HCT116 (cell line): ENCODE results near the gene GPR180.

Experiments used
- CTCF ChIP-seq, 3 experiments: fragments of 200-600 bp in 1 of 3; sonication (generic) in 1 of 3; IDR thresholded peaks in 2 of 3; conservative IDR thresholded peaks in 1 of 3; 2 replicates each; pipeline ENCODE4 v1.5.1; 2012 to 2017; ENCODE audit warnings: low read depth in 2 of 3, low read length in 2 of 3, antibody characterized with exemption in 1 of 3, borderline replicate concordance in 1 of 3, control low read depth in 1 of 3, mild to moderate bottlenecking in 1 of 3, mixed read lengths in 1 of 3, mixed run types in 1 of 3, moderate library complexity in 1 of 3; ENCODE audit not compliant: insufficient read depth in 1 of 3
- EGR1 ChIP-seq: IDR thresholded peaks from 2 replicates; pipeline ENCODE4 v1.6.1; 2012; ENCODE audit warnings: low read depth
- ELF1 ChIP-seq: IDR thresholded peaks from 2 replicates; pipeline ENCODE4 v1.6.1; 2012; ENCODE audit warnings: low read depth, borderline replicate concordance
- EZH2 ChIP-seq: fragments of 200-600 bp; sonication (generic); IDR thresholded peaks from 2 replicates; pipeline ENCODE4 v1.6.1; 2017; ENCODE audit warnings: antibody characterized with exemption, mixed run types
- EZH2phosphoT487 ChIP-seq: fragments of 200-600 bp; IDR thresholded peaks from 2 replicates; pipeline ENCODE4 v1.6.1; 2018; ENCODE audit warnings: antibody characterized with exemption, borderline replicate concordance
- FOSL1 ChIP-seq: IDR thresholded peaks from 2 replicates; pipeline ENCODE4 v1.6.1; 2012; ENCODE audit warnings: low read depth
- MAX ChIP-seq: IDR thresholded peaks from 2 replicates; pipeline ENCODE4 v1.6.1; 2012
- POLR2A ChIP-seq: IDR thresholded peaks from 2 replicates; pipeline ENCODE4 v1.7.0; 2011; ENCODE audit warnings: borderline replicate concordance; ENCODE audit not compliant: insufficient read depth, insufficient read length; ENCODE audit errors: extremely low read depth
- POLR2AphosphoS5 ChIP-seq: IDR thresholded peaks from 2 replicates; pipeline ENCODE4 v1.6.1; 2011; ENCODE audit warnings: mild to moderate bottlenecking, low read depth, low read length, moderate library complexity
- RAD21 ChIP-seq: IDR thresholded peaks from 2 replicates; pipeline ENCODE4 v1.6.1; 2012; ENCODE audit warnings: low read depth, mild to moderate bottlenecking
- SIN3A ChIP-seq: IDR thresholded peaks from 2 replicates; pipeline ENCODE4 v1.6.1; 2012; ENCODE audit warnings: low read depth
- SP1 ChIP-seq: IDR thresholded peaks from 2 replicates; pipeline ENCODE4 v1.6.1; 2012; ENCODE audit warnings: low read depth
- YY1 ChIP-seq: IDR thresholded peaks from 2 replicates; pipeline ENCODE4 v1.6.1; 2011; ENCODE audit warnings: low read length, low read depth, moderate library complexity, mild to moderate bottlenecking; ENCODE audit not compliant: insufficient replicate concordance; ENCODE audit errors: extremely low read depth
- TF ChIP-seq, protein P1 (sequence below): IDR thresholded peaks from 2 replicates; pipeline ENCODE4 v1.6.1; 2012; ENCODE audit warnings: low read depth

DNA sequence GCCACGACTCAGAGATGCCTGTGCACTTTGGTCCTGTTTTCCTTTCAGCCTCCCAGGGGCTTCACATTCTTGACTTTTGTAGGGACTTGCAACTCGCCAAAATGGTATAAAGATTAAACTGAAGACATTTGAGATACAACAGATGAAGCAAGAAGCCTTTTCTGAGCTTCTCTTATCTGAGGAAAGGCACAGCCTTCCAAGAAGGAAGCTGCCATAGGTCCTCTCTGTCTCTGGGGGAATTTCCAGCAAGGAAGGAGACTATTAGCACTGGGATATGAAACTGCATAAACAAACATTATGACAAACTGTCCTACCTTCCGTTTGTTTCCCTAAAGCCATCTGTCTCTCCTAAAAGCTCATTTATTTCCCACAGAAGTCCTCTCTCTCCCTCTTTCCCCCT, 45.0 kb upstream of the GPR180 start:
- TF ChIP-seq CTCF (IDR thresholded peaks at IDR 0.05 in 2 of 3, conservative IDR thresholded peaks at IDR 0.05 in 1 of 3; ENCODE audit: borderline replicate concordance in 1 of 3, insufficient read depth in 1 of 3, low read depth in 2 of 3, low read length in 2 of 3) (no peak), POLR2AphosphoS5 (no peak), EZH2 (no peak), ELF1 (no peak), POLR2A (no peak), SP1 (no peak), RAD21 (no peak), EGR1 (no peak), YY1 (no peak), EZH2phosphoT487 (no peak), FOSL1 (no peak), SIN3A (no peak), MAX (no peak)
- TF ChIP-seq, protein P1, sequence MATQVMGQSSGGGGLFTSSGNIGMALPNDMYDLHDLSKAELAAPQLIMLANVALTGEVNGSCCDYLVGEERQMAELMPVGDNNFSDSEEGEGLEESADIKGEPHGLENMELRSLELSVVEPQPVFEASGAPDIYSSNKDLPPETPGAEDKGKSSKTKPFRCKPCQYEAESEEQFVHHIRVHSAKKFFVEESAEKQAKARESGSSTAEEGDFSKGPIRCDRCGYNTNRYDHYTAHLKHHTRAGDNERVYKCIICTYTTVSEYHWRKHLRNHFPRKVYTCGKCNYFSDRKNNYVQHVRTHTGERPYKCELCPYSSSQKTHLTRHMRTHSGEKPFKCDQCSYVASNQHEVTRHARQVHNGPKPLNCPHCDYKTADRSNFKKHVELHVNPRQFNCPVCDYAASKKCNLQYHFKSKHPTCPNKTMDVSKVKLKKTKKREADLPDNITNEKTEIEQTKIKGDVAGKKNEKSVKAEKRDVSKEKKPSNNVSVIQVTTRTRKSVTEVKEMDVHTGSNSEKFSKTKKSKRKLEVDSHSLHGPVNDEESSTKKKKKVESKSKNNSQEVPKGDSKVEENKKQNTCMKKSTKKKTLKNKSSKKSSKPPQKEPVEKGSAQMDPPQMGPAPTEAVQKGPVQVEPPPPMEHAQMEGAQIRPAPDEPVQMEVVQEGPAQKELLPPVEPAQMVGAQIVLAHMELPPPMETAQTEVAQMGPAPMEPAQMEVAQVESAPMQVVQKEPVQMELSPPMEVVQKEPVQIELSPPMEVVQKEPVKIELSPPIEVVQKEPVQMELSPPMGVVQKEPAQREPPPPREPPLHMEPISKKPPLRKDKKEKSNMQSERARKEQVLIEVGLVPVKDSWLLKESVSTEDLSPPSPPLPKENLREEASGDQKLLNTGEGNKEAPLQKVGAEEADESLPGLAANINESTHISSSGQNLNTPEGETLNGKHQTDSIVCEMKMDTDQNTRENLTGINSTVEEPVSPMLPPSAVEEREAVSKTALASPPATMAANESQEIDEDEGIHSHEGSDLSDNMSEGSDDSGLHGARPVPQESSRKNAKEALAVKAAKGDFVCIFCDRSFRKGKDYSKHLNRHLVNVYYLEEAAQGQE, result no peak
